Heart right ventricle (tissue), 16 donors: Measurements from ENCODE around the gene NUP205. TPM values are rescaled to one million over a fixed set of nuclear protein-coding genes. Genes with fewer than 3 reads are reported as not detected.

Experiments used
- ATAC-seq, 8 donors: fragments of 200-7000 bp; cut with Tn5 transposase; one replicate each; pipeline ENCODE4 v1.9.1; 2020; ENCODE audit warnings: mild to moderate bottlenecking in 8 of 8, moderate library complexity in 8 of 8, moderate number of reproducible peaks in 1 of 8
- DNase-seq, 2 donors: peaks; one replicate each; pipeline ENCODE4 v3.0.0-alpha.2; 2020
- H3K27ac ChIP-seq, 10 donors: fragments of 200-600 bp; sonication (generic) in 2 of 10; one replicate each; pipeline versions ENCODE4 v1.5.0 to v1.8.0; 2020 to 2022; ENCODE audit warnings: mild to moderate bottlenecking in 3 of 10
- H3K27me3 ChIP-seq, 7 donors: fragments of 200-600 bp; one replicate each; pipeline ENCODE4 v1.8.0; 2021 to 2022; ENCODE audit warnings: mild to moderate bottlenecking in 2 of 7
- H3K36me3 ChIP-seq, 9 donors: fragments of 200-600 bp; sonication (generic) in 1 of 9; one replicate each; pipeline versions ENCODE4 v1.5.0 to v1.8.0; 2020 to 2022; ENCODE audit warnings: mild to moderate bottlenecking in 2 of 9
- H3K4me1 ChIP-seq, 9 donors: fragments of 200-600 bp; sonication (generic) in 1 of 9; one replicate each; pipeline versions ENCODE4 v1.5.0 to v1.8.0; 2020 to 2022; ENCODE audit warnings: mild to moderate bottlenecking in 4 of 9
- H3K4me3 ChIP-seq, 10 donors: fragments of 200-600 bp; sonication (generic) in 2 of 10; one replicate each; pipeline versions ENCODE4 v1.5.0 to v1.8.0; 2020 to 2022; ENCODE audit warnings: mild to moderate bottlenecking in 7 of 10, moderate library complexity in 2 of 10
- H3K9me3 ChIP-seq, 11 donors: fragments of 200-600 bp in 10 of 11; sonication (generic) in 2 of 11; one replicate each; pipeline versions ENCODE4 v1.5.0 to v1.8.0; 2013 to 2022; ENCODE audit warnings: mild to moderate bottlenecking in 2 of 11, control low read depth in 1 of 11, moderate library complexity in 1 of 11
- WGBS, 2 donors: extraction: QIAGEN DNeasy Blood & Tissue Kit; methylation state at CpG; one replicate each; pipeline ENCODE4 v1.1.7; 2013; ENCODE audit warnings: inconsistent platforms in 1 of 2; 5-methylcytosine and 5-hydroxymethylcytosine counted together
- intact Hi-C, 10 donors: fragments of 100-400 bp; cut with DNase I; formaldehyde crosslinking; loops; one replicate each; pipeline versions ENCODE4 v1.11.1 to v1.14.2; 2022
- polyA plus RNA-seq, 2 donors: library from polyadenylated mRNA; stranded (reverse); fragments of 200-250 nt; gene quantifications; one replicate each; pipeline ENCODE4 v1.2.3, GENCODE V29; 2013
- total RNA-seq, 10 donors: library from RNA; stranded (reverse); fragmentation: NEBNext Ultra II Directional in 3 of 10; extraction: Animal tissue kit (Norgen Biotek cat#: 25700) in 3 of 10; gene quantifications; one replicate each; pipeline versions ENCODE4 v1.2.1 to v1.2.4, GENCODE V29; 2021 to 2023
- TF ChIP-seq, protein P1 (sequence below), 9 donors: fragments of 200-600 bp; sonication (generic) in 2 of 9; IDR thresholded peaks; one replicate each; pipeline versions ENCODE4 v1.5.0 to v1.8.0; 2021 to 2022; ENCODE audit warnings: antibody characterized with exemption in 9 of 9, mild to moderate bottlenecking in 5 of 9, moderate library complexity in 1 of 9
- donor health status: Arrhythmogenic right ventricular cardiomyopathy.
- donor health status: ischemic (EF 13 %, LVEDD 7.1; RV severe dilation, severe dysfunction).
- donor health status: healthy with polysubstance abuse.
- donor health status: DM: no; HTN: yes; CAD: no.
- donor health status: DM: no; HTN: no; CAD: no.
- donor health status: ischemic (EF 25% LVEDD 6.9; RV normal size, moderate dysfunction).
- donor health status: ischemic (EF 25% LVEDD 5.7; RV mildly dilated, moderate dysfunction).
- donor health status: healthy.
- donor health status: DM: yes; HTN: yes; CAD: no.
- donor health status: Ischemic cardiomyopathy.
- donor health status: ischemic (EF 35%, LVEDD 5.7; RV mildly dilated, moderate dysfunction).
- donor health status: nonischemic (EF 11% LVEDD 7.7; RV severe dilation, severe dysfunction).
- donor health status: DM: yes; HTN: yes; CAD: no.
- donor health status: PGD.
- donor health status: ischemic (EF 29% LVEDD 5.4; RV normal size, mild dysfunction).
- donor health status: nonischemic (EF 23%, LVEDD 6.1; RV moderate dilation, normal function).

Gene NUP205
- total and polyA plus RNA-seq, 12 donors: 11.6 to 23.6 (median 14.1) TPM

DNA sequence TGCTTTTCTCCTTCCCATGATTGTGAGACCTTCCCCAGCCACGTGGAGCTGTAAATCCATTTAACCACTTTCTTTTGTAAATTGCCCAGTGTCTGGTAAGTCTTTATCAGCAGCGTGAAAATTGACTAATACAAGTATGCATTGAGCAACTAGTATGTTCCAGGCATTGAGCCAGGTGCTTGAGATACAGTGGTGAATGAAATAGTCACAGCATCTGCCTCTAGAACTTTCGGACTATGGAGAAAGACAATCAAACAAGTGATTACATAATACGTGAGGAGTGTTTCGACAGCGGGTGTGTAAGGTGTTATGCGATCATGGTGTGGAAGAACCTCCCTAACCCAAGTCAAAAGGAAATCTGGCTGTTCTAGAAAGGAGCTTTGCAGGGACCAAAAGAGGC is 21.6 kb upstream of the NUP205 start:
- H3K36me3 ChIP-seq: no peaks in the 10 kb centered on the region
- TF ChIP-seq, protein P1, sequence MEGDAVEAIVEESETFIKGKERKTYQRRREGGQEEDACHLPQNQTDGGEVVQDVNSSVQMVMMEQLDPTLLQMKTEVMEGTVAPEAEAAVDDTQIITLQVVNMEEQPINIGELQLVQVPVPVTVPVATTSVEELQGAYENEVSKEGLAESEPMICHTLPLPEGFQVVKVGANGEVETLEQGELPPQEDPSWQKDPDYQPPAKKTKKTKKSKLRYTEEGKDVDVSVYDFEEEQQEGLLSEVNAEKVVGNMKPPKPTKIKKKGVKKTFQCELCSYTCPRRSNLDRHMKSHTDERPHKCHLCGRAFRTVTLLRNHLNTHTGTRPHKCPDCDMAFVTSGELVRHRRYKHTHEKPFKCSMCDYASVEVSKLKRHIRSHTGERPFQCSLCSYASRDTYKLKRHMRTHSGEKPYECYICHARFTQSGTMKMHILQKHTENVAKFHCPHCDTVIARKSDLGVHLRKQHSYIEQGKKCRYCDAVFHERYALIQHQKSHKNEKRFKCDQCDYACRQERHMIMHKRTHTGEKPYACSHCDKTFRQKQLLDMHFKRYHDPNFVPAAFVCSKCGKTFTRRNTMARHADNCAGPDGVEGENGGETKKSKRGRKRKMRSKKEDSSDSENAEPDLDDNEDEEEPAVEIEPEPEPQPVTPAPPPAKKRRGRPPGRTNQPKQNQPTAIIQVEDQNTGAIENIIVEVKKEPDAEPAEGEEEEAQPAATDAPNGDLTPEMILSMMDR (IDR thresholded peaks at IDR 0.05): no peak
- H3K9me3 ChIP-seq: no peaks in the 10 kb centered on the region
- WGBS, 2 donors: 62 to 72% methylated on average over 7 of the region's 7 CpGs
- no peak overlapping the region for H3K4me3 ChIP-seq
- no peak for DNase-seq
- H3K4me1 ChIP-seq: no peaks in the 10 kb centered on the region
- no peak overlapping the region for H3K27ac ChIP-seq
- H3K27me3 ChIP-seq: no peaks in the 10 kb centered on the region
- peak in 1 of 8 donors; percentile 33 for ATAC-seq
- intact Hi-C loops: no loop called here

DNA sequence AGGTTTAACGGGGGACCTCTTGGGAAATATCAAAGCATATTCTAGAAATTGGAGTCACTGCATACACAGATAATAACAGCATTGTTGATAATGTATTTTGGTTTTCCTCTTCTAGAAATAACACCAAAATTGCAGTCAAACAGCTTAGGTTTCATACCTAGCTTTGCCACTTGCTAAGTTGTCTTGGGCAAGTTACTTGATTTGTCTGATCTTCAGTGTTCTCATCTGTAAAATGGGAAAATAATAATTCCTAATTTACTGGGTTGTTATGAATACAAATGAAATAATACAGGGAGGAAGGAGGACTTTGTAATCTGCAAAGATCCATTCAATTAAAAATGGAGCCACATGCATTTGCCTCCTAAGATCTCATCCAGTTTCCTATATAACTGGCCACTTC is 20.3 kb upstream of the NUP205 start:
- DNase-seq (no peak), ATAC-seq (no peak)
- Histone ChIP-seq H3K27ac (no peak overlapping the region), H3K36me3 (no peaks in the 10 kb centered on the region), H3K9me3 (no peaks in the 10 kb centered on the region), H3K4me3 (no peak overlapping the region), H3K4me1 (no peaks in the 10 kb centered on the region), H3K27me3 (no peaks in the 10 kb centered on the region)
- intact Hi-C loops: no loop called here
- 81 to 88% methylated on average over 1 of the region's 1 CpG for WGBS, 2 donors
- TF ChIP-seq, protein P1 (IDR thresholded peaks at IDR 0.05): no peak

DNA sequence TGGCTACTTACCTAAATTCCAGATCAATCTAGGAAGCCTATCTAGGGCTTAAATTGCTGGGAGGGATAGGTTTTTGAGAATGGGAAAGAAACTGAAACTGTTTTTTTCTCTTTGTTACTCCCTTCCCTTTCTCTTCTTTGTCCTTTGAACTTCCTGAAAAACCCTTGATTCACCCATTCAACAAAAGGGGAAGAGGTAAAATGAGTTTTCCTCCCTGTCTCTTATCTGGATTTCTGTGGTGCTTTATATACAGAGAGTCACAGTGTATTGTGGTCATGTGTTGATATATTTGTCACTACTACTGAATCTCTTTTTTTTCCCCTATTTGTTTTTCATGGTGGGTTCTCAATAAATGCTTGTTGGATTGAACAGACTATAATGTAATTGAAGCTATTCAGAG is 19.8 kb upstream of the NUP205 start:
- no peaks in the 10 kb centered on the region for H3K9me3 ChIP-seq
- intact Hi-C loops: no loop called here
- no peak overlapping the region for H3K4me3 ChIP-seq
- H3K4me1 ChIP-seq: no peaks in the 10 kb centered on the region
- DNase-seq: no peak
- no peaks in the 10 kb centered on the region for H3K27me3 ChIP-seq
- no peaks in the 10 kb centered on the region for H3K36me3 ChIP-seq
- TF ChIP-seq, protein P1 (IDR thresholded peaks at IDR 0.05): no peak
- no peak overlapping the region for H3K27ac ChIP-seq
- ATAC-seq: no peak

DNA sequence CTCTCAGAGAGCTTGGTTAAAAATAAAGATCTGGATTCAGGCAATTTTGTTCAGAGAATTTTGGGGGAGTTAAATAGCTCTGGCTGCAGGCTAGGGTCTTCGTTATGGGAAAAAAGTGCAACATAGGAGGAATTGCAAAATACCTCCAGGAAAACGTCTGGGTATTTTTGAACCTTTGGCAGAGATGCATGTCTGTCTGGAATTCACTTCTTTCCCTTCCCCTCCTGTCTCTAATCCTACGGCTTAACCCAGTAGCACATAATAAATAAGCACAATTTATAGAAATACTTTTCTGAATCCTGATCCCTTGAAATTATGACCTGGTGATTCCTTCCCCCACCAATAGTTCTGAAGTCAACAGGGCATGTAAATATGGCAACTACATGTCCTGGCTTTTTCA is 19.3 kb upstream of the NUP205 start:
- H3K36me3 ChIP-seq: no peaks in the 10 kb centered on the region
- no peaks in the 10 kb centered on the region for H3K4me1 ChIP-seq
- TF ChIP-seq, protein P1 (IDR thresholded peaks at IDR 0.05): no peak
- intact Hi-C loops: no loop called here
- WGBS, 2 donors: 33 to 57% methylated on average over 3 of the region's 3 CpGs
- ATAC-seq: no peak
- no peak for DNase-seq
- no peak overlapping the region for H3K27ac ChIP-seq
- H3K27me3 ChIP-seq: no peaks in the 10 kb centered on the region
- no peaks in the 10 kb centered on the region for H3K9me3 ChIP-seq
- H3K4me3 ChIP-seq: no peak overlapping the region

DNA sequence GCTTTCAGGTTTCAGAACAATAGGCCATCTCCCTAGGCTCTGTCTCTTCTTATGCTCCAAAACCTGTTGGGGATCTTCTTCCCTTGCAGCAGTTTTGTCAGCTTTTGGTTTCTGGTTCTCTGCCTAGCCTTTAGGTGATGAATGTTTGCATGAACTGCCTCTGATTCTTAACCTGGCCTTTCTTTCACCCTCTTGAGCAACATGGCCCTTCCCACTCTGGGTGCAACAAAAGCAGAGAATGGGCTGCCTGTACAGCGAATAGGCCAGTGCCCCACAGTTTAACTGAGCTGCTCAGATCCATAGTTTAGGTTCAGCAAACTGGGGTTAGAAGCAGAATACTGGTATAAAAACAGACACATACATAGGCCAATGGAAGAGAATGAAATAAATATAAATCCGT is 18.1 kb upstream of the NUP205 start:
- Histone ChIP-seq H3K4me1 (no peaks in the 10 kb centered on the region), H3K27me3 (no peaks in the 10 kb centered on the region), H3K9me3 (no peaks in the 10 kb centered on the region), H3K36me3 (no peaks in the 10 kb centered on the region), H3K27ac (no peak overlapping the region), H3K4me3 (no peak overlapping the region)
- DNase-seq (no peak), ATAC-seq (no peak)
- intact Hi-C loops: no loop called here
- WGBS, 2 donors: 93 to 97% methylated on average over 2 of the region's 2 CpGs
- TF ChIP-seq, protein P1 (IDR thresholded peaks at IDR 0.05): no peak
